GM18870 (cell line): ENCODE measurements around the gene CASP2.
"Not testable (repeated sequence)": the region's sequence is repeated elsewhere in the genome, so short reads cannot be mapped to it uniquely, and the experiment has no call there.

Source experiments
- ATAC-seq: cut with Tn5 transposase; IDR thresholded peaks from one replicate; pipeline ENCODE4 v1.9.1; 2021; ENCODE audit warnings: moderate library complexity; ENCODE audit not compliant: unreplicated experiment

Gene CASP2

DNA sequence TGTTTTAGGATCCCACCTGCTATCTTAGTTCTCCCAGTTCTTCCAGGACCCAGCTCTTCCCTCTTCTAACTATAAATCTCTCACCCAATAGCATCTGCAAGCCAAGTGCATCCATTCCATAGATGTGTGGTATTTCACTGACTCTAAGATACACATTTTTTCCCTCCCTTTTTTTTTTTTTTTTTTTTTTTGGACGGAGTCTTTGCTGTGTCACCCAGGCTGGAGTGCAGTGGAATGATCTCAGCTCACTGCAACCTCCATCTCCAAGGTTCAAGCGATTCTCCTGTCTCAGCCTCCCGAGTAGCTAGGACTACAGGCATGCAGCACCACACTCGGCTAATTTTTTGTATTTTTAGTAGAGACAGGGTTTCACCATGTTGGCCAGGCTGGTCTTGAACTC is 1.7 kb downstream of the CASP2 start:
- ATAC-seq = not testable (repeated sequence)

DNA sequence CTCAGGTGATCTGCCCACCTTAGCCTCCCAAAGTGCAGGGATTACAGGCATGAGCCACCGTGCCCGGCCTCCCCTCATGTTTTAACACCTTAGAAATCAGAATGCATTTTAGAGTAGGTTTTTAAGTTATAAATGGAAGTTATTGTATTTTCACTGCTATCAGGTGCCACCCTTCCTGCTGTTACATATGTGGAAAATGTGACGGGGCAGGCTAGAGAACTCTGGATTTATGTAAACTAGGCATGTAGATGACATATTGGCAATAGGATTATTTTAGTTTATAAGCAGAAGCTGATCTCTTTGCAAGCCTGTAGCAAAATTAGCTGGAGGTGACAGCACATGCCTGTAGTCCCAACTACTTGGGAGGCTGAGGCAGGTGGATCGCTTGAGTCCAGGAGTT is 2.1 kb downstream of the CASP2 start:
- no peak for ATAC-seq

DNA sequence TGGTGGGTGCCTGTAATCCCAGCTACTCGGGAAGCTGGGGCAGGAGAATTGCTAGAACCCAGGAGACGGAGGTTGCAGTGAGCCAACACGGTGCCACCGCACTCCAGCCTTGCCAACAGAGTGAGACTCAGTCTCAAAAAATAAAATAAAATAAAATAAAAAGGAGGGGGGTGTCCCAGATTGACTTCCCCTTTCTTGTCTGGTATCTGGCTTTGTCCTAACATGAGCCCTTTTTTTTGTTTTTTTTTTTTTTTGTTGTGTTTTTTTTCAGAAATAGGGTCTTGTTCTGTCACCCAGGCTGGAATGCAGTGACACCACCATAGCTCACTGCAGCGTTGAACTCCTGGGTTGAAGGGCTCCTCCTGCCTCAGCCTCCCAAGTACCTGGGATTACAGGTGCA is 4.7 kb downstream of the CASP2 start:
- no peak for ATAC-seq

DNA sequence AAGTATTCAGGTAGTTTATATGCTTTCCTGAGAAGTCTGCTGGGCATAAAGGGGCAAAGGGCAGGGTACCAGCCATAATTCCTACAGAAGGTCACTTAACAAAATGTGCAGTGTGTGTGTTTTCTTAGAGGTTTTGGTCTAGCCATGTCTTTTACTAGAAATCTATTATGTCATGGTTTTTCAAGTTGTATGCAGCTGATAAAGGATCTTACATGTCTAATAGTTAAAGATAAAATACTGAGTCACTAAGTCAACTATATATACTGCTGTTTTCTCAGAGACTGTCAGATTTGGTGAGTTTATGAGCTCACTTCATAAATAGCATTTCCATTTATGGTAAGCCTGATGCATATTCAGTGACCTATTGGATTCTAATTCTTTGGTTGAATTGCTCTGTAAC is 7.7 kb downstream of the CASP2 start:
- no peak for ATAC-seq

DNA sequence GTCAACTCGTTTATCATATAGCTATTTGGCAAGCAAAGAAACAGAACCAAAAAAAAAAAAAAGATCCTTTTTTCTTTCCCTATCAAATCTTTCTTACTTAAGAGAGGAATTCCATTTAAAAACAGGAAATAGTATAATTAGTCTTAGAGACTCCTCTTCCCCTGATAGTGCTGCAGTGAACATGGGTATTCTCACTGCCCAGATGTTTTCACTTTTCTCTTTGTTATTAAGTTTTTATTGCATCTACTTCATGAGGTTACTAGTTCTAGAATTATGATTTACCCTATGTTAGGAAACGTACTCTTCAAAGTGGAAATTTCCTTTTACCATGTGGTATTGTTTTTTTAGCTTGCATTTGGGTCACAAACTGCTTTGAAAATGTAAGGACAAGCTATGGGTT is 8.5 kb downstream of the CASP2 start:
- ATAC-seq = no peak

DNA sequence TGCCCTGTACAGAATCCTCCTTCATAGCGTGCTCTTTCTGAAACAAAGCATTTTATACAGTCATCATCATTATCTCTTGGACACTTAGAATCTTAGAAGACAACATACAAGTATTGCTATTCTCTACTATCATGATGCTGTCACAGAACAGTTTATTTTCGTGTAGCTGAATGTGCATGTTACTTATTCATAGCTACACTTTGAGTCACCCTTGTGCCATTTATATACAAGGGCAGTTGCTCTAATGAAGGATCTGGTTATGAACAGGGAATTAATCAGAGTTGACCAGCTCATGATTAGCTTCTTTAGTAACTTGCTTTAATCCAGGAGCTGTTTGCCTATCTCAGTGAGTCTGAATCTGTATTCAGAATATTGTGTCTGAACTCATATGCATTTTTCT is 11.2 kb downstream of the CASP2 start:
- ATAC-seq = no peak

DNA sequence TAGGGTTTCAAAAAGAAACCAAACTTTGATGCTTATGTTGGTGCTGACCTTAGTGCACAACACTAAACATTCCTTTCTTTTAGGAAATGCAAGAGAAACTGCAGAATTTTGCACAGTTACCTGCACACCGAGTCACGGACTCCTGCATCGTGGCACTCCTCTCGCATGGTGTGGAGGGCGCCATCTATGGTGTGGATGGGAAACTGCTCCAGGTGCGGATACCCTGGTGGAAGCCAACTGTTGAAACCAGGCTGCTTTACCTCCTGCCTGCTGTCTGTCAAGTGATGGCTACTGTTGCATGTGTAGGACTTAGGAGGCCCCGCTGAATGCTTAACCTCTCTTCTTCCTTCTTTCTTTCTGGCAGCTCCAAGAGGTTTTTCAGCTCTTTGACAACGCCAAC is 11.7 kb downstream of the CASP2 start:
- no peak for ATAC-seq

DNA sequence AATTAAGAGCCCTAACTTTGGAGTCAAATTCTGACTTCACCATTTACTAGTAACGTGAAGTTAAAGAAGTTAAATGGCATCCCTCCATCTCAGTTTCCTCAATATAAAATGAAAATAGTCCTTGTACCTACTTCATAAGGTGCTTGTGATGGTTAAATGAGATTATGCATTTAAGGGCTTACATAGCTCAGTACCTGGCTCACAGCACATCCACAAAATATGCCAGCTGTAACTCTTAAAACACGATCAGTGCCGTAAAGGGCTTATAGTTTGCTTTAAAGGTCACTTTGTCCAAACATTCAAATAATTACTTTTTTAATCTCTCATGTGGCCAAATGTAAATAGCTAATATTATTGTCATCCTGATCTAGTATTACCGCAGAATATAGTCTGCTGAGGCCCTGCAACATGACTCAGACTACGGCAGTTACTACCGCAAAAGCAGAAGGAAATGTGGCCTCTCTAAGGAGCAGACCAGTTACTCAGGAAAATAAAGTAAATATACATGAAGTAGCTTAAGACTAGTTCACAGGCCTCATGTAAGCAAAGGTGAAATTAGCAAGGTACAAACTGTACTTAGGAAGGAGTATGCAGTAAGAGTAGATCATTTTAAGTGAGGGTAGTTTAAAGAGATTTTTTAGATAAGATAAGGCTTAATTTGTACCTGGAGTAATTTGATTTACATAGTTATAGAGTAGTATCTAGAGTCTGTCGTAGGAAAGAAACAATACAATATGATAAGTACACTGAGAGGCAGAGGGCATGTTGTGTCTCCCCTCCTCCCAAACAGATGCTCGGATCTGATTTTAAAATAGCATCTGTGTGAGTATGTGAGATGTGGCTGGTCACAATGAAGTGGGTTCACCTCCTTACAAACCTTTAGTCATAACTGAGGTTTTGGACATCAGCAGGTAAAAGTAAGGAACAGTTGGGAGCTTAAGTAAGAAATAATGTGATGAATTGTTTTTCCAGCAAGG is 13.1 kb downstream of the CASP2 start:
- ATAC-seq = no peak

DNA sequence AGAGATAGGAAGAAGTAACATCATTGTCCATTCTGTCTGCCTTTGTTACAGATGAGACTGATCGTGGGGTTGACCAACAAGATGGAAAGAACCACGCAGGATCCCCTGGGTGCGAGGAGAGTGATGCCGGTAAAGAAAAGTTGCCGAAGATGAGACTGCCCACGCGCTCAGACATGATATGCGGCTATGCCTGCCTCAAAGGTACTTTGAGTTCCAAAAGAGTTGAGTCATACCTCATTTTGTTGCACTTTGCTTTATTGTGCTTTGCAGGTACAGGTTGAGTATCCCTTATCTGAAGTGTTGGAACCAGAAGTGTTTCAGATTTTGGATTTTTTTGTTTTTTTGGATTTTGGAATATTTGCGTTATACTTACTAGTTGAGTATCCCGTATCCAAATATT is 15.6 kb downstream of the CASP2 start:
- no peak for ATAC-seq

DNA sequence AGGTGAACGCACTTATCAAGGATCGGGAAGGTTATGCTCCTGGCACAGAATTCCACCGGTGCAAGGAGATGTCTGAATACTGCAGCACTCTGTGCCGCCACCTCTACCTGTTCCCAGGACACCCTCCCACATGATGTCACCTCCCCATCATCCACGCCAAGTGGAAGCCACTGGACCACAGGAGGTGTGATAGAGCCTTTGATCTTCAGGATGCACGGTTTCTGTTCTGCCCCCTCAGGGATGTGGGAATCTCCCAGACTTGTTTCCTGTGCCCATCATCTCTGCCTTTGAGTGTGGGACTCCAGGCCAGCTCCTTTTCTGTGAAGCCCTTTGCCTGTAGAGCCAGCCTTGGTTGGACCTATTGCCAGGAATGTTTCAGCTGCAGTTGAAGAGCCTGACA is 16.8 kb downstream of the CASP2 start:
- no peak for ATAC-seq

DNA sequence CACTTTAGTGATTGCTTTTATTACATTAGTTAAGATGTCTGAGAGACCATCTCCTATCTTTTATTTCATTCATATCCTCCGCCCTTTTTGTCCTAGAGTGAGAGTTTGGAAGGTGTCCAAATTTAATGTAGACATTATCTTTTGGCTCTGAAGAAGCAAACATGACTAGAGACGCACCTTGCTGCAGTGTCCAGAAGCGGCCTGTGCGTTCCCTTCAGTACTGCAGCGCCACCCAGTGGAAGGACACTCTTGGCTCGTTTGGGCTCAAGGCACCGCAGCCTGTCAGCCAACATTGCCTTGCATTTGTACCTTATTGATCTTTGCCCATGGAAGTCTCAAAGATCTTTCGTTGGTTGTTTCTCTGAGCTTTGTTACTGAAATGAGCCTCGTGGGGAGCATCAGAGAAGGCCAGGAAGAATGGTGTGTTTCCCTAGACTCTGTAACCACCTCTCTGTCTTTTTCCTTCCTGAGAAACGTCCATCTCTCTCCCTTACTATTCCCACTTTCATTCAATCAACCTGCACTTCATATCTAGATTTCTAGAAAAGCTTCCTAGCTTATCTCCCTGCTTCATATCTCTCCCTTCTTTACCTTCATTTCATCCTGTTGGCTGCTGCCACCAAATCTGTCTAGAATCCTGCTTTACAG is 17.4 kb downstream of the CASP2 start:
- no peak for ATAC-seq

DNA sequence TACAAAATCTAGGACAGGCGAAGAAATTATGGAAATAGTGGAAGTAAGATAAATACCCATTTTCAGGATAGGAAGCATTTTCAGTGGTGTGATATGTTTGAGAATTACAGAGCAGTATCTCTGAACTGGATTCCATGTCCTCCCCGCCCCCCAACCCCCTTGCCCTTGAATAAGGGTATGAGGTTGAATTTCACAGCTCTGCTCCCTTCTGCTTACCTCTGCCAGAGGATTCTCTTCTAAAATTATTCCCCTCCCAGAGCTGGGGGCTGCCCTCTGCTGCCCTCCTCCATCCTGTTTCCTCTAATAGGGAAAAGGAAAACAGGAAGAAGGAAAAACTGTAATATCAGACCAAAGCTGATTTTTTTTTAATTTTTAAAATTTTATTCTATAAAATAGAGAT is 20.5 kb downstream of the CASP2 start:
- ATAC-seq = no peak

DNA sequence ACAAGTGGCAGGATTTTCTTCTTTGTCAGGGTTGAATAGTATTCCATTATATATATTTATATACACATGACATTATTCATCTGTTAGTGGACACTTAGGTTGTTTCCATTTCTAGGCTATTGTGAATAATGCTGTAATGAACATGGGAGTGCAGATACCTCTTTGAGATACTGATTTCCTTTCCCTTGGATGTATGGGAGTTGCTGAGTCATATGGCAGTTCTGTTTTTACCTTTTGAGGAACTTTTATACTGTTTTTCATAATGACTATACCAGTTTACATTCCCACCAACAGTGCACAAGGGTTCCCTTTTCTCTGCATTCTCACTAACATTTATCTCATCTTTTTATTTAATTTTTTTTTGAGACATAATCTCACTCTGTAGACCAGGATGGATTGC is 26.0 kb downstream of the CASP2 start:
- ATAC-seq = no peak

DNA sequence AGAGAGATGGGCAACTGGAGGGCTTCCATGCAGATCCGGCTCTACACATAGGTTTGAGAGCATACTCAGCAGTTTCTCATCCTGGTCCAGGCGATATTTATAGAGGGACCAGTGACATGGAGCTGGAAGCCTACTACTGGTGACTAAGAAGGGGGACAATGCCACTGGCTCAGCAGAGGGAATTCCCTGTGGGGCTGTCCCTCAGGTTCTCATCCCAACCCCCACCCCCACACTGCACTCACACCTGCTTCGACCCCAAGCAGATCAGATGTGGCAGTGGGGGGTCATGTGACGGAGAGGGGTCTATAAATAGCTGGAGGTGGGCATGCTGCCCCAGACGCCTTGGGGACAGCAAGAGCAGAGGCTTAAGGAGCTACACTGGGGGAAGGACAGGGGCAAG is 27.6 kb downstream of the CASP2 start, which contains the start of gene CLCN1:
CLCN1 (plus strand) TSS at position 336 of the 400 bp plus-strand sequence. CDS start 102 bp downstream, outside the sequence.
- no peak for ATAC-seq

DNA sequence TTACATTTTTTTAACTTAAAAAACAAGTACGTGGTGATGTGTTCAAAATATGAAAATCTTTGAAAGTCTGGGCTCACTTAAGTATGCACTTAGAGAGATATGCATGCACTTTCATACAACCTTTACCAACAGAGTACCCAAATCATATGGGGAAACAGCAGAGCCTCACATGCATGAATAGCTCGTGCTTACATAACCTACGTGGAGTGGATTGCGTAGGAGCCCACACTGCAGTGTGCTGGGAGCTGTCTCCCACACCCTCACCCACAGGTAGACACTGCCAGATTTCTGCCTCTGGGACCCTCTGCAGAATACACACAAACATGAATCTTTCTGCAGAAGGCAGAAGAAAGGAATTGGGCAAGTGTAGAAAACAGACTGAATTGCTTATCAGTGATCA is 28.3 kb downstream of the CASP2 start:
- ATAC-seq = no peak

DNA sequence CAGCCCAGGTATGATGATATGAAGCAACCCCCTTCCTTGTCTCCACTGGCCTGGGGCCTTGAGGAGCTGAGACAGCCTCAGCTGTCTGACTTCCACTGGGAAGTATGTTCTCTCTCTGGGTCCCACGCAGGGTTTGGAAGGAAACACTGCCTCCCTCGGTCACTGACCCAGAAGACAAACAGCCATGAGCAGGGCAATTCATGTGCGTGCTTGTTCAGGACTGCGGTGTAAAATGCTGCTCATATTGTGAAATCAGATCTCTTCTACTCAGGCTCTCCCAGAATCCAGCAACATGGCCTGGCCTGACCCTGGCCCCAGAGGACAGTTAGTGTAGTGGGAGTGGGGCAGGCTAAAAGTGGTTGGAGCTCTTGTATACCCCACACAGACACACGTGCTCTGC is 30.5 kb downstream of the CASP2 start:
- ATAC-seq = no peak

DNA sequence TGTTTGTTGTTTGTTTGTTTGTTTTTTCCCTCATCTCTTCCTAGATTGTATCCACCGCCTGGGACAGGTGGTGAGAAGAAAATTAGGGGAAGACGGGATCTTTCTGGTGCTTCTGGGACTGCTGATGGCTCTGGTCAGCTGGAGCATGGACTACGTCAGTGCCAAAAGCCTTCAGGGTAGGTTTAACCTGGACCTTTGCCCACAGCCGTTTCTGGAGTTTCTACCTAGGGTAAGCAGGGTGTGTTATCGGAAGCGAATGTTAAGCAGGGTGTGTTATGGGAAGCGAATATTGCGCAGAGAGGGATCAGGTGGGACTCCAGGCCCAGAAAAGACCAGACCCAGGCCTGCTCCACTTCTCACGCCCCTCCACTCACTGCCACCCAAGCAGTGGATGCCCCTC is 32.5 kb downstream of the CASP2 start:
- ATAC-seq = no peak

DNA sequence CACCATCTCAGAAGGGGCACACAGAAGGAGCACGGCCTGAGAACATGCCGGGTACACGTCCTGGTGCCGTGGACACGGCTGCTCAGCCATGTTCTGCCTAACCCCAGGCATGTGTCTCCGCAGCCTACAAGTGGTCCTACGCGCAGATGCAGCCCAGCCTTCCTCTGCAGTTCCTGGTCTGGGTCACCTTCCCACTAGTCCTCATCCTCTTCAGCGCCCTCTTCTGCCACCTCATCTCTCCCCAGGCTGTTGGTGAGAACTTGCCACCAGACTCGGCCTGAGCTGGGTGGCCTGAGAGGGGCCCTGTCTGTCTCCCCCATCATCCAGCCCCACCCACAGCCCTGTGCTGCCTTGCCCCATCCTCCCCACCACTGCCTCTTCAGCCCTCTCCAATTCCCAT is 33.1 kb downstream of the CASP2 start:
- ATAC-seq = no peak

DNA sequence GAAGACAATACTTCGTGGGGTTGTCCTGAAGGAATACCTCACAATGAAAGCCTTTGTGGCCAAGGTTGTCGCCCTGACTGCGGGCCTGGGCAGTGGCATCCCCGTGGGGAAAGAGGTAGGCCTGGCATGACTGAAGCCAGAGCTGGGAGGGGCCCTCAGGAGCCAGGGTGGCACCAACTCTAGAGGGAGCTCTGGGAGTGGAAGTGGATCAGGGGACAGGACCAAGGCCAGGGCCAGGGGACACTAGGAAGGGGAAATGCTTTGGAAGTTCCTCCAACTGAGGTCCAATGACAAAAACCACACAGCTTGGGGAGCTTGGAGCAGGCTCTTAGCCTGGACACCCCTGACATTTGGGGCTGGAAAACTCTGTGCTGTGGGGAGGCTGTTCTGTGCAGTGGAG is 33.6 kb downstream of the CASP2 start:
- ATAC-seq = no peak

DNA sequence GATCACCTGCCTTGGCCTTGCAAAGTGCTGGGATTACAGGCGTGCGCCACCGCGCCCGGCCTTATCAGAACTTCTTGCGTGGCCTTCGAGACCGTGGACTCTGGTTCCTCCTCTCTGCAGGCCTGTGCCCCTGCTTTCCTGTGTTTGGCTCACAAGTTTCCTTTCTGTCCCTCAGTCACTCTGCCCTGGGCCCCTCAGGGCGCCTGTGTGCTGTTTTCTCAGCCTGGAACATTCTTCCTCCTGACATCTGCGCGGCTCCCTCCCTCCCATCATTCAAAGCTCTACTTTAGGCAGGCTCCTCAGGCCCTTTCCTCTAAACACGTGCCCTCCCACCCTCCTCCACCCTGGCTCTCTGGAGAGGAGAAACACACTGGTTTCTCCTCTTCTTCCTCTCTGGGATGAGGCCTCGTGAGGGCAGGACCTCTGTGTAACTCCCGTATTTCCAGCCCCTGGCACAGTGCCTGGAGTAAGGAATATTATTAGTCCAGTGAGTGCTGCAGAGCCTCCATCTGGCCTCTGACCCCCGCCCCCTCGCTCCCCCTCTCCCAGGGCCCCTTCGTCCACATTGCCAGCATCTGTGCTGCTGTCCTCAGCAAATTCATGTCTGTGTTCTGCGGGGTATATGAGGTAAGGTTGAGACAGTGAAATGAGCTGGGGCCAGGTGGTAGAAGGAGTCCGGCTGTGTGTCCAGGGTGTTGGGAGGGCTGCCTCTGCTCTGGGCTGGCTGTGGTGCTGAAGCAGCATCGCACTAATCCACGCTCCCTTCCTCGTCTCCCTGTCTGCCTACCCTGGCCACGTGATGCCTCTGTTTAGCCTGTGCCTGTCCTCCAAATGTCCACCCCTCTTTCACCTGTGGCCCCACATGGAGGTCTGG is 34.8 kb downstream of the CASP2 start:
- no peak for ATAC-seq

DNA sequence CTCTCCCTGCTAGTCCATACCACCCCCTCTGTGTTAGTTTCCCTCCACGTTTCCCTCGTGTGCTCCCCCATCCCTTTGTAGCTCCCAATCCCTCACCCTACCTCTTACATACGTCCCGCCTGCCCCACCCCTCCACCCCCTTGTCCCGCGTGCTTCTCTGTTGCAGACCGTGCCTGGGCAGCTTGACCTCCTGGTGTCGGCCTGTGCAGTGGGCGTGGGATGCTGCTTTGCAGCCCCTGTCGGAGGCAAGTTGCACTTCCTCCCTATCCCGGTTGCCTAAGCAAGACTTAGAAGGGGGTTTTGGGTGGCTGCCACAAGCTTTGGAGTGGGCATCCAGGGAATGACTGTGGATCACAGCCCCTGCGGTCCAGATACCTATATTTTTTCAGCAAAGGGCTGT is 35.5 kb downstream of the CASP2 start:
- no peak for ATAC-seq
